ENCODE results near the gene PIEZO2.

DNA sequence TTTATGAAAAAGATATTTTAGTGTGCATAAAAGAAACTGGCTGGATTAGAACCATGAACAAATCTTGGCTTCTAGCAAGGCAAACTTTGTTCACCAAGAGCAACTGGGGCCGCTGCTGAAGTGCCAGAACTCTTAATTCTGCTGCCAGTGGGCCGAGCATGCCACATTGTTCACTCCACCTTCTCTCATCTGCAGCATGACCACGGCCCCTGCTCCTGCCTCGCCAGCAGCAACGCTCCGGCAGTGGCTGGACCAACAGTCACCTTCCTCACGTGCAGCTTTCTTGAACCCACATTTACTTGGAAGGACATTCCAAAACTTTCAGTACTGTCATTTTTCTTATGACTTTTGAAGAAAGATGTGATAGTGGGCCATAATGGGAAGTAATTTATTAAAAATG is 213.8 kb downstream of the PIEZO2 start:
- TF ChIP-seq YY1 (IDR thresholded peaks at IDR 0.05; ENCODE audit: insufficient read depth, insufficient read length) (no peak), ZNF274 (IDR thresholded peaks at IDR 0.05; ENCODE audit: low read depth, low read length) (no peak)

Measured in NT2/D1 (cell line).